Ovary (tissue), 9 donors: ENCODE data around the gene KRT31. TPM values are rescaled to one million over a fixed set of nuclear protein-coding genes. Genes with fewer than 3 reads are reported as not detected.

ENCODE experiments used
- DNase-seq, 5 donors: peaks; one replicate each; pipeline ENCODE4 v3.0.0-alpha.2; 2019 to 2020
- H3K27ac ChIP-seq, 2 donors: fragments of 200-600 bp; one replicate each; pipeline versions ENCODE4 v1.5.1 to v1.8.0; 2019 to 2022
- H3K27me3 ChIP-seq: fragments of 200-600 bp; one replicate; pipeline ENCODE4 v1.8.0; 2022
- H3K36me3 ChIP-seq: fragments of 200-600 bp; sonication (generic); one replicate; pipeline ENCODE4 v1.5.1; 2019
- H3K4me1 ChIP-seq: one replicate; pipeline ENCODE4 v1.8.1; 2013; ENCODE audit warnings: mild to moderate bottlenecking, moderate library complexity; ENCODE audit not compliant: insufficient read depth
- H3K4me3 ChIP-seq: fragments of 200-600 bp; sonication (generic); one replicate; pipeline ENCODE4 v1.5.1; 2017
- H3K9me3 ChIP-seq, 2 donors: fragments of 200-600 bp in 1 of 2; sonication (generic) in 1 of 2; one replicate each; pipeline versions ENCODE4 v1.5.1 to v1.8.1; 2013 to 2019; ENCODE audit warnings: mild to moderate bottlenecking in 1 of 2, moderate library complexity in 1 of 2
- CTCF ChIP-seq, 3 donors: fragments of 450-650 bp in 2 of 3; fragments of 200-600 bp in 1 of 3; IDR thresholded peaks; one replicate each; pipeline versions ENCODE4 v1.5.1 to v1.8.0; 2016 to 2022; ENCODE audit warnings: antibody characterized with exemption in 3 of 3, mild to moderate bottlenecking in 1 of 3
- EP300 ChIP-seq: sonication (generic); formaldehyde crosslinking; IDR thresholded peaks from one replicate; pipeline ENCODE4 v1.6.1; 2017; ENCODE audit warnings: antibody characterized with exemption
- POLR2A ChIP-seq: fragments of 450-650 bp; IDR thresholded peaks from one replicate; pipeline ENCODE4 v1.6.1; 2017; ENCODE audit warnings: antibody characterized with exemption, mild to moderate bottlenecking, moderate library complexity
- WGBS, 3 donors: extraction: QIAGEN DNeasy Blood & Tissue Kit in 1 of 3; methylation state at CpG; one replicate each; pipeline versions ENCODE4 v1.1.5 to v1.1.7; 2013 to 2017; 5-methylcytosine and 5-hydroxymethylcytosine counted together
- intact Hi-C, 4 donors: fragments of 100-400 bp; cut with DNase I; formaldehyde crosslinking; loops; one replicate each; pipeline versions ENCODE4 v1.11.0 to v1.15.1; 2022 to 2023
- polyA plus RNA-seq, 2 donors: library from polyadenylated mRNA; stranded (reverse); fragments of 200-250 nt in 1 of 2; fragments of 350-450 nt in 1 of 2; fragmentation: Illumina TruSeq in 1 of 2; extraction: RNeasy Lipid Tissue Mini Kit (QIAGEN cat#74804) in 1 of 2; gene quantifications; one replicate each; pipeline ENCODE4 v1.2.3, GENCODE V29; 2013 to 2014
- total RNA-seq, 7 donors: library from RNA; depleted of rRNA in 2 of 7; stranded (reverse); fragments of >200 nt in 2 of 7; fragmentation: NEBNext Ultra II Directional in 3 of 7; extraction: Animal tissue kit (Norgen Biotek cat#: 25700) in 3 of 7; gene quantifications; one replicate each; pipeline versions ENCODE4 v1.1.0 to v1.2.4, GENCODE V29; 2016 to 2023
- donor health status: DM: no; HTN: no; CAD: no; lungs with moderate emphysema.
- donor health status: DM: no; HTN: no; CAD: no.
- donor health status: Bipolar disorder and iron deficiency.
- donor health status: DM: yes; HTN: yes; CAD: no.
- donor health status: DM: no; HTN: no; CAD: no.
- donor health status: DM: yes; HTN: yes; CAD: no.

The KRT31 gene
- total and polyA plus RNA-seq, 9 donors: not detected

GRCh38 chr17:41369713-41370112 lies 27.7 kb downstream of the KRT31 start, which contains the start of gene KRT33B:
Gene KRT33B (minus strand): TSS chr17:41369813. CDS start chr17:41369750, 63 bp downstream.
- Histone ChIP-seq H3K36me3 (no peaks in the 10 kb centered on the region), H3K27me3 (no peaks in the 10 kb centered on the region), H3K9me3 (no peaks in the 10 kb centered on the region), H3K4me3 (no peak within 1 kb of the TSS), H3K4me1 (no peaks in the 10 kb centered on the region), H3K27ac (no peak within 1 kb of the TSS)
- DNase-seq: no peak
- 100% methylated on average over 1 of the region's 1 CpG for WGBS, 3 donors
- TF ChIP-seq POLR2A (no peak), EP300 (no peak), CTCF (IDR thresholded peaks at IDR 0.05) (no peak)
- intact Hi-C loops: no loop called here

DNA sequence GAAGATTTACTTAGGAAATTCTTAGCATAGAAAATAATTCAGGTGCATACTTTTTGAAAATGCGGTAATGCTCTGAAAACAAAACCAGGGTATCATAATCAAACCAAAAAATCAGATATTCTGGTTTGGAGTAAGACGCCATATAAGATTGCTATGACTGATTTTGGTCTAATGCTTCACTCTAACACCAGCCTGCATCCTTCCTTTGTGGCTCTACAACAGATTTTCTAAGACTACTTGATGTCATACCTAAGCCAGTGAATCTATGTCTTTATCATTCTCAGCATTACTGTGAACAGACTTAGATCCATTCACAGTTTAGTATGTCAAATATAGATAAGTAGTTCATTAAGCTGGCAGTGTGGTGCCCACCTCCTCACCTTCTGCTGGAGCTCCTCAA lies 28.4 kb downstream of the KRT31 start:
- no peaks in the 10 kb centered on the region for H3K36me3 ChIP-seq
- H3K27ac ChIP-seq: no peak overlapping the region
- TF ChIP-seq EP300 (no peak), CTCF (IDR thresholded peaks at IDR 0.05) (no peak)

DNA sequence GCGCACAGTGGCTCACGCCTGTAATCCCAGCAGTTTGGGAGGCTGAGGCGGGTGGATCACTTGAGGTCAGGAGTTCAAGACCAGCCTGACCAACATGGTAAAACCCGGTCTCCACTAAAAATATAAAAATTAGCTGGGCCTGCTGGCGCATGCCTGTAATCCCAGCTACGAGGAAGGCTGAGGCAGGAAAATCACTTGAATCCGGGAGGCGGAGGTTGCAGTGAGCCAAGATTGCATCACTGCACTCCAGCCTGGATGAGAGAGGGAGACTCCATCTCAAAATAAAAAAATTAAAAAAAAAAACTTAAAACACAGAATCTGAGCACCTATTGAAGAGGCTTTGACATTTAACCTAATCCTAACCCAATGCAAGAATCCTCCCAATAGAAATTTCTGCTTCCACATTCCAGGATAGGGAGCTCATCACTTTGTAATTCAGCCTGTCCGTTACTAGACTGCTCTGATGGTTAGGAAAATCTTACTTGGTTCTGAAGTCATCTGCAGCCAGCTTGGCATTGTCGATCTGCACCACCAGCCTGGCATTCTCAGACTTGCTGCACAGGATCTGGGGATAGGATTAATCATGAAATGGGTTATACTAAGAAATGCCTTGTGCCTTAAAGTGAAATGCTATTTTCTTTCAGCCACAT lies 29.9 kb downstream of the KRT31 start:
- Histone ChIP-seq H3K27me3 (no peaks in the 10 kb centered on the region), H3K4me1 (no peaks in the 10 kb centered on the region), H3K4me3 (no peak overlapping the region), H3K36me3 (no peaks in the 10 kb centered on the region), H3K9me3 (no peaks in the 10 kb centered on the region), H3K27ac (no peak overlapping the region)
- TF ChIP-seq CTCF (IDR thresholded peaks at IDR 0.05) (no peak), POLR2A (no peak), EP300 (no peak)
- intact Hi-C loops: no loop called here
- WGBS, 3 donors: 75 to 86% (median 82%) methylated on average over 10 of the region's 10 CpGs
- DNase-seq: no peak

More for the DNA sequence above, 28.4 kb downstream of the KRT31 start:
- intact Hi-C loops: no loop called here
- Histone ChIP-seq H3K4me3 (no peak overlapping the region), H3K4me1 (no peaks in the 10 kb centered on the region), H3K9me3 (no peaks in the 10 kb centered on the region), H3K27me3 (no peaks in the 10 kb centered on the region)
- DNase-seq: no peak
- 96 to 99% (median 99%) methylated on average over 2 of the region's 2 CpGs for WGBS, 3 donors

GRCh38 chr17:41366070-41366469 lies 31.3 kb downstream of the KRT31 start:
- Histone ChIP-seq H3K9me3 (no peaks in the 10 kb centered on the region), H3K4me3 (no peak overlapping the region), H3K27ac (no peak overlapping the region), H3K36me3 (no peaks in the 10 kb centered on the region), H3K27me3 (no peaks in the 10 kb centered on the region), H3K4me1 (no peaks in the 10 kb centered on the region)
- no peak for DNase-seq
- TF ChIP-seq POLR2A: no peak
- TF ChIP-seq CTCF (IDR thresholded peaks at IDR 0.05): no peak
- no peak for TF ChIP-seq EP300
- intact Hi-C loops: no loop called here
